HUES6 (cell line): ENCODE data around the gene CACNA1I.
A peak's percentile ranks its signal among the peaks of the same experiment; 100 is the strongest.
"Not testable (repeated sequence)": the region's sequence is repeated elsewhere in the genome, so short reads cannot be mapped to it uniquely, and the experiment has no call there.

Source experiments
- H3K27ac ChIP-seq: 2 replicates; pipeline ENCODE4 v1.7.0; 2013; ENCODE audit warnings: low read depth, mild to moderate bottlenecking, low read length, inconsistent platforms
- H3K27me3 ChIP-seq: 2 replicates; pipeline ENCODE4 v1.6.1; 2013; ENCODE audit warnings: low read length; ENCODE audit not compliant: control insufficient read depth, insufficient read depth
- H3K36me3 ChIP-seq: 2 replicates; pipeline ENCODE4 v1.6.1; 2013; ENCODE audit warnings: low read length; ENCODE audit not compliant: control insufficient read depth, insufficient read depth
- H3K4me1 ChIP-seq: 2 replicates; pipeline ENCODE4 v1.6.1; 2013; ENCODE audit warnings: low read length; ENCODE audit not compliant: control insufficient read depth, insufficient read depth
- H3K4me3 ChIP-seq: 2 replicates; pipeline ENCODE4 v1.5.1; 2013; ENCODE audit warnings: low read depth, low read length
- H3K9ac ChIP-seq: one replicate; pipeline ENCODE4 v1.6.1; 2013; ENCODE audit warnings: mild to moderate bottlenecking, low read length
- H3K9me3 ChIP-seq: 2 replicates; pipeline ENCODE4 v1.6.1; 2013; ENCODE audit warnings: low read depth, low read length; ENCODE audit not compliant: control insufficient read depth, insufficient read depth

Gene CACNA1I

DNA sequence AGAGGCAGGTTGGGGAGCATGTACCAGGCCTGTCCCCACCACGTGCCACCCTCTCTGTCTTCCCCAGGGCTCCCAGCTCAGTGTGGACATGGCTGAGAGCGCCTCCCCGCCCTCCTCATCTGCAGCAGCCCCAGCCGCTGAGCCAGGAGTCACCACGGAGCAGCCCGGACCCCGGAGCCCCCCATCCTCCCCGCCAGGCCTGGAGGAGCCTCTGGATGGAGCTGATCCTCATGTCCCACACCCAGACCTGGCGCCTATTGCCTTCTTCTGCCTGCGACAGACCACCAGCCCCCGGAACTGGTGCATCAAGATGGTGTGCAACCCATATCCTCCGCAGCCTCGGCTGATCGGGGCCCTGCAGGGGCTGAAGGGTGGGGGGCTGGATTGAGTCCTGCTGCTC, at the start of gene CACNA1I:
CACNA1I (plus strand) TSS at position 89 of the 400 bp plus-strand sequence; CDS start at position 89, 0 bp downstream.
- Histone ChIP-seq H3K36me3 (no peaks in the 10 kb centered on the region), H3K4me1 (no peaks in the 10 kb centered on the region; the same call in 1 of the 2 replicates), H3K9ac (no peak within 1 kb of the TSS), H3K9me3 (peaks cover 3% of the 10 kb centered on the region; the same call in 1 of the 2 replicates), H3K27me3 (no peaks in the 10 kb centered on the region; the same call in 1 of the 2 replicates), H3K27ac (no peak within 1 kb of the TSS), H3K4me3 (no peak within 1 kb of the TSS)

DNA sequence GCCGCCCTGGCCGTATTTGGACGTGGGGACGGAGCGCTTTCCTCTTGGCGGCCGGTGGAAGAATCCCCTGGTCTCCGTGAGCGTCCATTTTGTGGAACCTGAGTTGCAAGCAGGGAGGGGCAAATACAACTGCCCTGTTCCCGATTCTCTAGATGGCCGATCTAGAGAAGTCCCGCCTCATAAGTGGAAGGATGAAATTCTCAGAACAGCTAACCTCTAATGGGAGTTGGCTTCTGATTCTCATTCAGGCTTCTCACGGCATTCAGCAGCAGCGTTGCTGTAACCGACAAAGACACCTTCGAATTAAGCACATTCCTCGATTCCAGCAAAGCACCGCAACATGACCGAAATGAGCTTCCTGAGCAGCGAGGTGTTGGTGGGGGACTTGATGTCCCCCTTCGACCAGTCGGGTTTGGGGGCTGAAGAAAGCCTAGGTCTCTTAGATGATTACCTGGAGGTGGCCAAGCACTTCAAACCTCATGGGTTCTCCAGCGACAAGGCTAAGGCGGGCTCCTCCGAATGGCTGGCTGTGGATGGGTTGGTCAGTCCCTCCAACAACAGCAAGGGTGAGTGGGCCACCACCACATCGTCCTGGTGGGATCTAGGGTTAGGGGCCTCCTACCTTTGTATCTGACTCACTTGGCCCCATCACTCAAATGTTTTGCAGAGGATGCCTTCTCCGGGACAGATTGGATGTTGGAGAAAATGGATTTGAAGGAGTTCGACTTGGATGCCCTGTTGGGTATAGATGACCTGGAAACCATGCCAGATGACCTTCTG, 49.3 kb upstream of the CACNA1I start:
- H3K4me1 ChIP-seq = peaks cover 11% of the 10 kb centered on the region
- H3K27ac ChIP-seq = peak overlapping the region; percentile 98
- peaks cover 52% of the 10 kb centered on the region for H3K36me3 ChIP-seq
- not testable (repeated sequence) for H3K9me3 ChIP-seq, H3K27me3 ChIP-seq
- peak overlapping the region; percentile 98 for H3K9ac ChIP-seq
- H3K4me3 ChIP-seq = peak overlapping the region; percentile 80

GRCh38 chr22:39522091-39522490, 48.5 kb upstream of the CACNA1I start:
- H3K36me3 ChIP-seq = peaks cover 48% of the 10 kb centered on the region
- H3K27me3 ChIP-seq, H3K9me3 ChIP-seq, H3K27ac ChIP-seq: not testable (repeated sequence)
- peak overlapping the region; percentile 98 for H3K9ac ChIP-seq
- H3K4me3 ChIP-seq = peak overlapping the region; percentile 80
- H3K4me1 ChIP-seq = peaks cover 11% of the 10 kb centered on the region

DNA sequence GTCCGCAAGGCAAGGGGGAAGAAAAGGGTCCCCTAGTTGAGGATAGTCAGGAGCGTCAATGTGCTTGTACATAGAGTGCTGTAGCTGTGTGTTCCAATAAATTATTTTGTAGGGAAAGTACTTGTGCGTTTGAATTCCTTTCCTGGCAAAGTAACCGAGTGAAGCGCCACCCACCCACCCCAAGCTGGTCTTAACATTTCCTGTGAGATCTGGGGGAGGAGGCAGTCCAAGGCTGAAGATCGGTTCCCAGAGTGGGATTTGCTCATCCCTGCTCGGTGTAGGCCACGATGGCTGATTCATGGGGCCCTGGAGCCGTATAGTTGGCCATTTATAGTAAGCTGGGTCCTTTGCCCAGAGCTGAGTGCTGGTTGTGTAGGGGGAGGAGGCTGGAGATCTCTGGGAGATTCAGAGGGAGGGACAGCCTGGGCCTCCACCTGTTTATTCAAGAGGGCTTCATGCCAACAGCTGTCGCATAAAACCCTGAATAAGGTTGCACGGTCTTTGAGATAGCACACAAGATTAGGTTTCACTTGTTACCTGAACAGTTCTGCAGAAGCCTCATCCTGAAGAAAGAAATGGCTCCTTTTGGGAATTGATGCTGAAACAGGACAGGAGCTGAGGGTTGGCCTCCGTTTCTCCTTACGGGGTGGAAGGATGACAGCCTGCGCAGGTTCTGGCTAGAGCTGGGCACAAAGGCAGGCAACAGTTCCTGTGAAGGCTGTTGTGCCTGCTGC, 47.8 kb upstream of the CACNA1I start:
- Histone ChIP-seq H3K4me3 (peak overlapping the region; percentile 80), H3K9ac (peak overlapping the region; percentile 41), H3K4me1 (peaks cover 15% of the 10 kb centered on the region), H3K27ac (no peak overlapping the region), H3K36me3 (peaks cover 47% of the 10 kb centered on the region), H3K9me3 (no peaks in the 10 kb centered on the region), H3K27me3 (peaks cover 2% of the 10 kb centered on the region; the same call in 1 of the 2 replicates)

GRCh38 chr22:39524089-39524752, 46.3 kb upstream of the CACNA1I start:
- Histone ChIP-seq H3K27ac (no peak overlapping the region), H3K4me1 (peaks cover 20% of the 10 kb centered on the region; the same call in 1 of the 2 replicates), H3K4me3 (no peak overlapping the region), H3K9me3 (no peaks in the 10 kb centered on the region), H3K36me3 (peaks cover 56% of the 10 kb centered on the region), H3K27me3 (no peaks in the 10 kb centered on the region), H3K9ac (no peak overlapping the region)

DNA sequence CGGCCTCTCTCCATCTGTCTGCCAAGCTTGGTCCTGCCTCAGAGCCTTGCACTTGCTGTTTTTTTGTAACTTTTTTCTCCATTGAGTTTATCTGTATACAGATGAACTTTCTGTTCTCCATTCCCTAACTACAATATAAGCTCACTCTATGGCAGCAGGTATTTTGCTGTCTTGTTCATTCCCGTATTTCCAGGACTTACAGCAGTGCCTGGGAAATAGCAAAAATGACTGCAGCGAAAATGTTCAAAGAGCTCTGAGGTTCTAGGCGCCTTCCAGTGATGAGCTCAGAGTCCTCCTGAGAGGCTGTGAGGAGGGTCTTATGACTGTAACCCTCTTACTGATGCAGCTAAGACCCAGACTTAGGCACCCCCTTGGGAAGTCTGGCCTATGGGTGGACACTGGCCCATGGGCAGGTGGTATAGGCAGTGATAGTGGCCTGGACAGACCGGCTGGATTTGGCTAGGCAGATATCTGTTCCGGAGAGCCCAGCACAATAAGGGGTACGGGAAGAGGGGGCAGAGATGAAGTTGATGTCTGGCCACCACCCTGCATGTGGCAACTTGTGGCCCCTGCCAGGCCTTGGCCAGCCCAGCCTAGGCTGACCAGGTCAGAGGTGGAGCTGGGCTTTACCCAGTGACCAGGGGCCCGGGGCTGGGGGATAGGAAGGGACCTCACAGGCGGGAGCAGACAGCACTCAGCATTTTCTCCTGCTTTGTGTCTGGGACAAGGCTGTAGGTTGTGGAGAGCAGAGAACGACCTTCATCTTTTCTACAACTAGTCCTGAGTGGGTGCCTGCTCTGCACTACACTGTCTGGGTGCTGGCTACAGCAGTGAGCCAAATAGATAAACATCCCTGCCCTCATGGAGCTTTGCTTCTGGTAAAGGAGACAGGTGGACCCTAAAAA, 45.5 kb upstream of the CACNA1I start:
- H3K27ac ChIP-seq = no peak overlapping the region

GRCh38 chr22:39525658-39525975, 44.9 kb upstream of the CACNA1I start:
- no peaks in the 10 kb centered on the region for H3K27me3 ChIP-seq
- H3K36me3 ChIP-seq = peaks cover 66% of the 10 kb centered on the region
- no peaks in the 10 kb centered on the region for H3K9me3 ChIP-seq
- H3K9ac ChIP-seq = no peak overlapping the region
- peaks cover 26% of the 10 kb centered on the region; the same call in 1 of the 2 replicates for H3K4me1 ChIP-seq
- H3K4me3 ChIP-seq = no peak overlapping the region
- no peak overlapping the region for H3K27ac ChIP-seq

More for the DNA sequence above, 45.5 kb upstream of the CACNA1I start:
- Histone ChIP-seq H3K4me1 (peaks cover 26% of the 10 kb centered on the region; the same call in 1 of the 2 replicates), H3K9me3 (no peaks in the 10 kb centered on the region), H3K36me3 (peaks cover 63% of the 10 kb centered on the region), H3K27me3 (no peaks in the 10 kb centered on the region), H3K4me3 (no peak overlapping the region), H3K9ac (no peak overlapping the region)

DNA sequence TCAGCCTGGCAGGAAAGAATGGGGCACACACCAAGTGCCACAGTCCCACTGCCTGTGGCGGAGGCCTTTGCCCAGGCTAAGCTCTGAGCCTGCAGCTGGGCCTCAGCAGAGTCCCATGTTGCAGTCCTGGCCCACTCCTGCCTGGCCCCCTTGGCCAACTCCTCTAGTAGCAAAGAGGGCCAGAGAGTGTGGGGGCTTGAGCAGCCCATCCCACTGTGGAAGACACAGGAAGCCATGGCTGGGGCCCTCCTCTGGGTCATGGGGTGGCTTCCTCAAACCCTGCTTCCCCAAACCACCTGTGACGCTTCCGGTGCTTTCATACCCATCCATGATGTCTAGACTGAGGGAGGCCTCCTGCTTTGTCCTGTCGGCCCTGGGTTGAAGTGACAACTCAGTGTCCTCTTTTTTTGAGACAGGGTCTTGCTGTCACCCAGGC, 43.8 kb upstream of the CACNA1I start:
- Histone ChIP-seq H3K36me3 (peaks cover 61% of the 10 kb centered on the region), H3K9ac (no peak overlapping the region), H3K27me3 (no peaks in the 10 kb centered on the region), H3K4me3 (no peak overlapping the region), H3K27ac (no peak overlapping the region), H3K4me1 (peaks cover 34% of the 10 kb centered on the region), H3K9me3 (no peaks in the 10 kb centered on the region)

DNA sequence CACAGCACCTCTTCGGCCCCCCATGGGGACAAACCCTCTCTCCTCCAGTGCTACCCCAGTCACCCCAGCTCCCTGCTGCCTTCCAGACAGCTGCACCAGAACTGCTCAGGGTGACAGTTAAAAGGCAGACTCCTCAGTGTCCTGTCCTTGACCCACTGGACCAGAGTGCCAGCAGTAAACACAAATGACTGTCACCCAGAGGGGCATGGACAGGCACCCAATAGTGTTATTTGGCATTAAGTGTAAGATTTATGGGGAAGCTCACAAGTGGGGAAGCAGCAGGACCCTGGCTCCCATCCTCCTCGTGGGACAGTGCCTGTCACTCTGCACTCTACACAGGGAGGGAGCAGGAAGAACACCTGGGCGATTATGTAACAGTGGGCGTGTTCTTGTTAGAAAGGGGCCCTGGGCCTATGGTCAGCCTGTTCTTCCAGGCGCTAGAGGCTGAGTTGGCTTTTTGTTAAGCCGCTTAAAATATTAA, 43.0 kb upstream of the CACNA1I start:
- Histone ChIP-seq H3K36me3 (peaks cover 53% of the 10 kb centered on the region), H3K4me1 (peaks cover 37% of the 10 kb centered on the region), H3K4me3 (no peak overlapping the region), H3K27me3 (no peaks in the 10 kb centered on the region), H3K9me3 (no peaks in the 10 kb centered on the region), H3K9ac (peak overlapping the region; percentile 9), H3K27ac (no peak overlapping the region)

GRCh38 chr22:39528080-39528661, 42.4 kb upstream of the CACNA1I start:
- Histone ChIP-seq H3K4me3 (no peak overlapping the region), H3K36me3 (peaks cover 47% of the 10 kb centered on the region), H3K27ac (no peak overlapping the region), H3K9me3 (no peaks in the 10 kb centered on the region), H3K4me1 (peaks cover 37% of the 10 kb centered on the region), H3K9ac (peak overlapping the region; percentile 1), H3K27me3 (no peaks in the 10 kb centered on the region)
